ENCODE measurements around the gene FHDC1. TPM values are rescaled to one million over a fixed set of nuclear protein-coding genes. Genes with fewer than 3 reads are reported as not detected.

FHDC1 gene
- polyA plus RNA-seq, 2 of the 4 experiments (the other 2 are of a cell fraction) = 0.08 to 0.31 TPM

GRCh38 chr4:152892974-152893373 lies 43.1 kb upstream of the FHDC1 start (continued):
- TF ChIP-seq EHMT2 (IDR thresholded peaks at IDR 0.05; ENCODE audit: low read depth) = no peak
- no peak for TF ChIP-seq USF2 (IDR thresholded peaks at IDR 0.05)
- no peak for TF ChIP-seq CTCF (IDR thresholded peaks at IDR 0.05)
- TF ChIP-seq ZC3H11A (IDR thresholded peaks at IDR 0.05) = no peak
- TF ChIP-seq ZNF302 (CRISPR knock-in tag; IDR thresholded peaks at IDR 0.05) = no peak

- no peak; a peak in 1 of 6 replicates for ATAC-seq
- Histone ChIP-seq H3K4me1 (0 out of 3 replicates have a peak, but pooled peaks cover 9% of the 10 kb centered on the region), H3K4me3 (no peak overlapping the region), H3K27ac (no peak overlapping the region), H3K4me2 (no peak overlapping the region), H3K9me3 (no peaks in the 10 kb centered on the region)
- 88% methylated on average over 1 of the region's 1 CpG for WGBS (ENCODE audit: missing lambda C conversion rate)
- CTCF ChIA-PET = no interaction called here
- no peak for TF ChIP-seq MAX (IDR thresholded peaks at IDR 0.05)
- no peak for TF ChIP-seq EP300 (IDR thresholded peaks at IDR 0.05)
- TF ChIP-seq HOXB5 (CRISPR knock-in tag; IDR thresholded peaks at IDR 0.05) = no peak
- TF ChIP-seq NFE2L2 (conservative IDR thresholded peaks at IDR 0.05; ENCODE audit: low read length) = no peak
- no peak for TF ChIP-seq ZNF302 (CRISPR knock-in tag; IDR thresholded peaks at IDR 0.05)
- TF ChIP-seq RAD21 (conservative IDR thresholded peaks at IDR 0.05 in 1 of 2, IDR thresholded peaks at IDR 0.05 in 1 of 2) = no peak
- TF ChIP-seq SREBF2 (IDR thresholded peaks at IDR 0.05) = no peak
- TF ChIP-seq ESRRA (IDR thresholded peaks at IDR 0.05; ENCODE audit: borderline replicate concordance, low read length) = no peak
- no peak for TF ChIP-seq REST (IDR thresholded peaks at IDR 0.05)
- TF ChIP-seq EHMT2 (IDR thresholded peaks at IDR 0.05; ENCODE audit: low read depth) = no peak
- no peak for TF ChIP-seq RCOR1 (IDR thresholded peaks at IDR 0.05; ENCODE audit: low read depth, low read length)
- TF ChIP-seq CEBPB (IDR thresholded peaks at IDR 0.05) = no peak
- TF ChIP-seq HES2 (IDR thresholded peaks at IDR 0.05) = no peak
- TF ChIP-seq CBX8 (IDR thresholded peaks at IDR 0.05) = no peak
- TF ChIP-seq CTCF (IDR thresholded peaks at IDR 0.05) = no peak
- TF ChIP-seq HMGXB4 (CRISPR knock-in tag; IDR thresholded peaks at IDR 0.05; ENCODE audit: borderline replicate concordance) = no peak
- TF ChIP-seq CBX2 (IDR thresholded peaks at IDR 0.05; ENCODE audit: borderline replicate concordance, low read depth) = no peak
- TF ChIP-seq USF2 (IDR thresholded peaks at IDR 0.05) = no peak
- DNase-seq (ENCODE audit: low read depth in 1 of 2, low spot score in 1 of 2) = no peak
- FAIRE-seq = no peak
- POLR2A ChIA-PET = no interaction called here
Observed at GRCh38 chr4:152894673-152895072, 41.5 kb upstream of the FHDC1 start.

Measured in A549 (cell line).